IMR-90 (cell line): ENCODE results near the gene SLC39A11. TPM values are rescaled to one million over a fixed set of nuclear protein-coding genes. Genes with fewer than 3 reads are reported as not detected.

Experiments used
- ATAC-seq: fragments of 200-7000 bp; cut with Tn5 transposase; 2 replicates; pipeline ENCODE4 v1.9.1; 2020; ENCODE audit warnings: low read depth, mild to moderate bottlenecking, moderate library complexity
- BruUV-seq: library from RNA; stranded (reverse); fragments of 400-500 nt; replicated peaks from 2 replicates; lab custom pipeline; 2021; lab: Mats Ljungman, UMichigan
- CTCF ChIA-PET: fragments of 300-600 bp; formaldehyde crosslinking; extraction: SDS; loops from one replicate; lab custom pipeline; 2021; ENCODE audit warnings: antibody characterized with exemption; lab: Yijun Ruan, JAX
- POLR2A ChIA-PET: fragments of 300-600 bp; sonication (Branson Sonifier 250); formaldehyde crosslinking; loops from one replicate; lab custom pipeline; 2022; ENCODE audit warnings: antibody characterized with exemption; ENCODE audit not compliant: unreplicated experiment; lab: Charles Lee
- DNase-seq: peaks from one replicate; pipeline ENCODE4 v3.0.0; 2013
- H2AFZ ChIP-seq: replicated peaks from 2 replicates; pipeline ENCODE3; 2013; ENCODE audit warnings: low read length, mild to moderate bottlenecking; ENCODE audit not compliant: poor library complexity
- H2AK5ac ChIP-seq: 2 replicates; pipeline ENCODE4 v1.6.1; 2013; ENCODE audit warnings: low read depth, low read length, inconsistent platforms
- H2AK9ac ChIP-seq: replicated peaks from 2 replicates; pipeline ENCODE3; 2013; ENCODE audit warnings: mild to moderate bottlenecking, low read depth, low read length, moderate library complexity; ENCODE audit not compliant: poor library complexity
- H2BK120ac ChIP-seq: 2 replicates; pipeline ENCODE4 v1.6.1; 2013; ENCODE audit warnings: low read depth, low read length, inconsistent platforms
- H2BK15ac ChIP-seq: 3 replicates; pipeline ENCODE4 v1.6.1; 2013; ENCODE audit warnings: low read depth, low read length, inconsistent platforms
- H2BK20ac ChIP-seq: 2 replicates; pipeline ENCODE4 v1.6.1; 2013; ENCODE audit warnings: low read depth, mild to moderate bottlenecking, inconsistent platforms, low read length, moderate library complexity
- H2BK5ac ChIP-seq: 2 replicates; pipeline ENCODE4 v1.6.1; 2013; ENCODE audit warnings: mild to moderate bottlenecking, low read depth, low read length, inconsistent platforms; ENCODE audit not compliant: poor library complexity, severe bottlenecking
- H3K14ac ChIP-seq: replicated peaks from 2 replicates; pipeline ENCODE4 v1.6.1; 2013; ENCODE audit warnings: low read depth, low read length, inconsistent platforms
- H3K18ac ChIP-seq: 2 replicates; pipeline ENCODE4 v1.6.1; 2013; ENCODE audit warnings: low read depth, low read length, control low read depth
- H3K23ac ChIP-seq: 2 replicates; pipeline ENCODE4 v1.6.1; 2013; ENCODE audit warnings: low read depth, low read length, inconsistent platforms
- H3K27ac ChIP-seq: 2 replicates; pipeline ENCODE4 v1.5.1; 2013; ENCODE audit warnings: mild to moderate bottlenecking, control low read depth, low read length; ENCODE audit not compliant: insufficient read depth
- H3K27me3 ChIP-seq: 2 replicates; pipeline ENCODE4 v1.6.1; 2013; ENCODE audit warnings: low read length; ENCODE audit not compliant: control insufficient read depth, insufficient read depth
- H3K36me3 ChIP-seq: 2 replicates; pipeline ENCODE4 v1.6.1; 2013; ENCODE audit warnings: low read length, mixed read lengths; ENCODE audit not compliant: control insufficient read depth, insufficient read depth
- H3K4ac ChIP-seq: 2 replicates; pipeline ENCODE4 v1.6.1; 2013; ENCODE audit warnings: low read depth, low read length, inconsistent platforms
- H3K4me1 ChIP-seq: 2 replicates; pipeline ENCODE4 v1.6.1; 2013; ENCODE audit warnings: low read length, mixed read lengths; ENCODE audit not compliant: control insufficient read depth, insufficient read depth
- H3K4me2 ChIP-seq: 2 replicates; pipeline ENCODE4 v1.6.1; 2013; ENCODE audit warnings: low read depth, mild to moderate bottlenecking, control low read depth, low read length, moderate library complexity
- H3K4me3 ChIP-seq: 2 replicates; pipeline ENCODE4 v1.5.1; 2013; ENCODE audit warnings: low read depth, mild to moderate bottlenecking, control low read depth, low read length, moderate library complexity; ENCODE audit not compliant: insufficient read depth
- H3K56ac ChIP-seq: 2 replicates; pipeline ENCODE4 v1.6.1; 2013; ENCODE audit warnings: low read length, inconsistent platforms; ENCODE audit not compliant: insufficient read depth; ENCODE audit errors: extremely low read depth
- H3K79me1 ChIP-seq, 2 experiments: 2 replicates each; pipeline ENCODE4 v1.6.1; 2013; ENCODE audit warnings: low read length in 2 of 2, inconsistent platforms in 1 of 2, low read depth in 1 of 2
- H3K9ac ChIP-seq: 2 replicates; pipeline ENCODE4 v1.6.1; 2013; ENCODE audit warnings: low read depth, low read length, control low read depth
- H3K9me1 ChIP-seq: 2 replicates; pipeline ENCODE4 v1.6.1; 2013; ENCODE audit warnings: low read length, inconsistent platforms; ENCODE audit not compliant: insufficient read depth
- H3K9me3 ChIP-seq: 2 replicates; pipeline ENCODE4 v1.6.1; 2013; ENCODE audit warnings: low read length; ENCODE audit not compliant: control insufficient read depth, insufficient read depth
- H4K20me1 ChIP-seq: 2 replicates; pipeline ENCODE4 v1.6.1; 2013; ENCODE audit warnings: low read length, inconsistent platforms; ENCODE audit not compliant: insufficient read depth
- H4K5ac ChIP-seq: 2 replicates; pipeline ENCODE4 v1.6.1; 2013; ENCODE audit warnings: mild to moderate bottlenecking, low read depth, low read length, control low read depth
- H4K8ac ChIP-seq, 2 experiments: 2 replicates each; pipeline ENCODE4 v1.6.1; 2013; ENCODE audit warnings: low read depth in 2 of 2, low read length in 2 of 2, control low read depth in 1 of 2, inconsistent platforms in 1 of 2
- H4K91ac ChIP-seq: 2 replicates; pipeline ENCODE4 v1.6.1; 2013; ENCODE audit warnings: low read depth, low read length, inconsistent platforms; ENCODE audit not compliant: insufficient read depth
- MAFK ChIP-seq: IDR thresholded peaks from 2 replicates; pipeline ENCODE4 v1.6.1; 2012; ENCODE audit warnings: low read depth, low read length, improper control_type of control experiment
- MXI1 ChIP-seq: IDR thresholded peaks from 2 replicates; pipeline ENCODE4 v1.6.1; 2012; ENCODE audit warnings: low read depth, mild to moderate bottlenecking, low read length, moderate library complexity, borderline replicate concordance
- RAD21 ChIP-seq: IDR thresholded peaks from 2 replicates; pipeline ENCODE4 v1.6.1; 2012; ENCODE audit warnings: low read length, improper control_type of control experiment
- RCOR1 ChIP-seq: IDR thresholded peaks from 2 replicates; pipeline ENCODE4 v1.6.1; 2012; ENCODE audit warnings: mild to moderate bottlenecking, low read length, improper control_type of control experiment; ENCODE audit not compliant: insufficient replicate concordance
- WGBS, 2 experiments: methylation state at CpG; one replicate each; pipeline versions ENCODE4 v1.1.5 to v1.1.7; 2013; ENCODE audit warnings: missing lambda C conversion rate in 2 of 2; ENCODE audit not compliant: insufficient read length in 1 of 2; ENCODE audit errors: extremely low coverage in 2 of 2; 5-methylcytosine and 5-hydroxymethylcytosine counted together
- dilution Hi-C: fragments of 300-500 bp; cut with HindIII; formaldehyde crosslinking; loops from one replicate; pipeline ENCODE4 v1.14.3; 2018; ENCODE audit warnings: low sequenced_read_pairs; ENCODE audit not compliant: unreplicated experiment
- in situ Hi-C: fragments of 300-500 bp; cut with MboI; formaldehyde crosslinking; loops from 3 replicates; pipeline ENCODE4 v1.14.3; 2019; ENCODE audit warnings: low sequenced_read_pairs, inconsistent platforms, mixed read lengths
- intact Hi-C: fragments of 100-400 bp; cut with micrococcal nuclease; formaldehyde crosslinking; loops from 2 replicates; pipeline ENCODE4 v1.10.0; 2022
- polyA plus RNA-seq, 3 experiments: library from polyadenylated mRNA; depleted of rRNA; stranded (reverse); fragments of >200 nt; gene quantifications; 2 replicates each; pipeline ENCODE4 v1.2.3, GENCODE V29; 2012; ENCODE audit warnings: low replicate concordance in 1 of 3
- total RNA-seq: library from RNA; depleted of rRNA; stranded (reverse); fragments of >200 nt; gene quantifications from 2 replicates; pipeline ENCODE4 v1.2.3, GENCODE V29; 2012
- TF ChIP-seq, protein P1 (sequence below): conservative IDR thresholded peaks from 2 replicates; pipeline ENCODE4 v1.5.1; 2012; ENCODE audit warnings: mild to moderate bottlenecking, low read depth, low read length, improper control_type of control experiment

SLC39A11 gene
- total and polyA plus RNA-seq, 2 of the 4 experiments (the other 2 are of a cell fraction): 8.8 to 14.3 TPM

DNA sequence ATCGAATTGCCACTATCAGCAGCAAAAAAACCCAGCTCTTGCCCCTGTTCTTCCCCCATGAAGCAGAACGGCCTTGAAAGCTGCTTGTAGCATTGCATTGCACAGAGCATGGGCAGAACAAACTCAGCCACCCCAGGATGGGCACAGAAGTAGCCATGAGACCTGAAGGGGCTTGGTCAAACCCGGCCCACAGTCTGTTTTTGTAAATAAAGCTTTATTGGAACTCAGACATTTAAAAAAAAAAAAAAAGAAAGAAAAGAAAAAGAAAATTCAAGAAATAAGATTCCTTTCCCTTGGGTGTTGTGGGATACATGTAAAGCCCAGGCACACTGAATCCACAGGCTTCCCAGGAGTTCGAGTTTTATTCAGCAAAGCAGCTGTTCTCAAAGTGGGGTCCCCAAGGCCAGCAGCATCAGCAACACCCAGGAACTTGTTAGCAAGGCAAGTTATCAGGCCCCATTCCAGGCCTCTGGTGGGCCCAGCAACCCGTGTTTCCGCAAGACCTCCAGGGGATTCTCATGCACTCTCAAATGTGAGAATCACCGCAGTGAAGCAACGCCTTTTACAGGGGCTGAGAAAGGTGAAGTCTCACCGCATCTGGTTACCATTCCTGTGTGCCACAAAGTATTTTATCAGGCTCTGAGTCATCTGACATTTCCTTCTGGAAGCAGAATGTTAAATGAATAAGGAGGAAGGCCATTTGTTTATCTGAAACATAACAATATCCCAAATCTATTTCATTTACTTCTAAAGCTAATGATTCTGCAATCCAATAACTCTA is 108.2 kb downstream of the SLC39A11 start (continued):
- TF ChIP-seq RCOR1: no peak
- TF ChIP-seq MAFK: no peak

DNA sequence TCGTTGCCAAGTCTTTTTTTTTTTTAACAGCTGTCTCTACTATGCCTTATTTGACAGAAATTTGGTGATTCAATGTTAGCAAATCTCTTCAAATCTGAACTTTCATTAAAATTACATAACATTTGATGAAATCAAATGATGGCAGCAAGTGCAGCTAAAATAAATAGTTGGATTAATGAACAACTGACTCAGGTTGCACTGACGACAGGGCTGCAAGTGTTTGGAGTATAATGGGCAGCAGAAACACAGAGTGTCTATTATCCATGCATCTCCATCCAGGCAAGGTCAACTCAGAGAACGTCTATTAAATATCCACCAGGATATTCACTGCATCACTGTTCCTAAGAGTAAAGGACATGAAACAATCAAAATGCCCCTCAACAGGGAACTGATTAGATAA is 109.8 kb downstream of the SLC39A11 start:
- peaks cover 18% of the 10 kb centered on the region for H3K4me1 ChIP-seq
- H2BK20ac ChIP-seq: no peak overlapping the region
- H4K91ac ChIP-seq: no peak overlapping the region
- H3K14ac ChIP-seq: no peak overlapping the region
- intact Hi-C loops: no loop called here
- no peak overlapping the region for H4K8ac ChIP-seq
- no peak overlapping the region for H3K4me2 ChIP-seq
- H3K9me1 ChIP-seq: peaks cover 9% of the 10 kb centered on the region
- ATAC-seq: no peak
- H3K4me3 ChIP-seq: no peak overlapping the region
- dilution Hi-C loops: no loop called here
- no peak overlapping the region for H3K23ac ChIP-seq
- no peak overlapping the region for H3K9ac ChIP-seq
- peaks cover 0 to 19% of the 10 kb centered on the region in 2 experiments; a peak in 2 of 4 replicates for H3K79me1 ChIP-seq
- no TSS peak for BruUV-seq
- H3K27me3 ChIP-seq: no peaks in the 10 kb centered on the region
- DNase-seq: no peak
- ChIA-PET POLR2A (no interaction called here), CTCF (no interaction called here)
- no peak overlapping the region for H3K27ac ChIP-seq
- no peak overlapping the region for H2AK5ac ChIP-seq
- in situ Hi-C loops: loop anchor here (25.0 kb wide), 1 partner anchor 420 kb away; no protein-coding TSS in a partner anchor
- H2BK15ac ChIP-seq: no peak overlapping the region
- H3K4ac ChIP-seq: no peak overlapping the region
- H2BK5ac ChIP-seq: no peak overlapping the region
- TF ChIP-seq, protein P1, sequence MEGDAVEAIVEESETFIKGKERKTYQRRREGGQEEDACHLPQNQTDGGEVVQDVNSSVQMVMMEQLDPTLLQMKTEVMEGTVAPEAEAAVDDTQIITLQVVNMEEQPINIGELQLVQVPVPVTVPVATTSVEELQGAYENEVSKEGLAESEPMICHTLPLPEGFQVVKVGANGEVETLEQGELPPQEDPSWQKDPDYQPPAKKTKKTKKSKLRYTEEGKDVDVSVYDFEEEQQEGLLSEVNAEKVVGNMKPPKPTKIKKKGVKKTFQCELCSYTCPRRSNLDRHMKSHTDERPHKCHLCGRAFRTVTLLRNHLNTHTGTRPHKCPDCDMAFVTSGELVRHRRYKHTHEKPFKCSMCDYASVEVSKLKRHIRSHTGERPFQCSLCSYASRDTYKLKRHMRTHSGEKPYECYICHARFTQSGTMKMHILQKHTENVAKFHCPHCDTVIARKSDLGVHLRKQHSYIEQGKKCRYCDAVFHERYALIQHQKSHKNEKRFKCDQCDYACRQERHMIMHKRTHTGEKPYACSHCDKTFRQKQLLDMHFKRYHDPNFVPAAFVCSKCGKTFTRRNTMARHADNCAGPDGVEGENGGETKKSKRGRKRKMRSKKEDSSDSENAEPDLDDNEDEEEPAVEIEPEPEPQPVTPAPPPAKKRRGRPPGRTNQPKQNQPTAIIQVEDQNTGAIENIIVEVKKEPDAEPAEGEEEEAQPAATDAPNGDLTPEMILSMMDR: no peak
- no peak for TF ChIP-seq MXI1
- no peak for TF ChIP-seq RAD21
- no peak overlapping the region for H3K18ac ChIP-seq
- no peaks in the 10 kb centered on the region for H3K36me3 ChIP-seq
- WGBS, 2 experiments: no CpG with 5 or more reads among the region's 3 CpGs
- no peaks in the 10 kb centered on the region for H3K9me3 ChIP-seq
- no peak overlapping the region for H3K56ac ChIP-seq
- H2AFZ ChIP-seq: no peak overlapping the region
- H4K5ac ChIP-seq: no peak overlapping the region
- no peak overlapping the region for H2AK9ac ChIP-seq
- no peak overlapping the region for H2BK120ac ChIP-seq
- no peaks in the 10 kb centered on the region for H4K20me1 ChIP-seq
